Measurements from ENCODE around the gene OLFML2B.

The OLFML2B gene

DNA sequence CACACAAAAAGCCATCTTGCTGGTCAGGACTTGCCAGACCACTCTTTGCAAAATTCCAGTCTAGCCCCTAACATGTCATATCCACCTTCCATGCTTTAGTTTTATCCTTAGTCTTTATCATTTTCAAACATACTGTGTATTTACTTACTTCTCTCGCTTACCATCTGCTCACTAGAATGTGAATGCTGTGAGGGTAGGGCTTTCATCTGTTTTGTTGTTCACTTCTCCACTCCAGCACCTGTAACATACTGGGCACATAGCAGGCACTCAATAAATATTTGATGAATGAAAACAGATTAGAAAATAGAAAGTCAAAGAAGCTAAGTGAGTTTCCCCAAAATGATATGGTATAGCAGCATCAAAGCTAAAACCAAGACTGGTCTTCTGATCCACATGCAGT lies 79.9 kb downstream of the OLFML2B start:
- FAIRE-seq = no peak

DNA sequence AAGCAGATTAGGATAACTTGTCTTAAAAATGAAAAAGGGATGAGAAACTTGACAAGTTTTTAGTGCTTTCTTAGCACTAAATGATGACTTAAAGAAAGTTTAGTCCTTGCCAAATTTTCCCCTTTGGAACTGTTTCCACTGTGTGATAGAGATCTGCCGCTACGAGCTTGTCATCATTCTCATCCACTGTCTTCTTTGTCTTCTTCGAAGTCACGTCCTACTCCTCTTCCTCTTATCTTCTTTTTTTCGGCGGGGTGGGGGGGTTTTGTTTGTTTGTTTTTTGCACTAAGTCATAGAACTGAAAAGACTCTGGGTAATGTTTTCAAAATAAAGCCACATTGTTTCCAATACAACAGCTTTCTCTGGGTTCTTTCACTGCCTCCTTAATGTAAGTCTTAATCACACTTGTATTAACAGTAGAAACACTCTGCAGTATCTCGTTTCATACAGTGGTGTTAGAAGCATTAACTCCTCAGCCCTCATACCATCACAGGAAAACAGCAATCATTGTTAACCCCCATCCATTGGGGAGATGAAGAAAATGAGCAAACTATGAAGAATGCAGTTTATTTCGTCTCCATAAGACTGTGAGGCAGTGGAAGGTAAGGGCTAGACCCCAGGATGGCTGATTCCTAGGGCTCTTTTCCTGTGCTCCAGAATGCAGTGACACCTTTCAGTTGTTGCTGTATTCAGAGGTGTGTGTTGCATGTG lies 81.8 kb downstream of the OLFML2B start:
- FAIRE-seq = no peak

DNA sequence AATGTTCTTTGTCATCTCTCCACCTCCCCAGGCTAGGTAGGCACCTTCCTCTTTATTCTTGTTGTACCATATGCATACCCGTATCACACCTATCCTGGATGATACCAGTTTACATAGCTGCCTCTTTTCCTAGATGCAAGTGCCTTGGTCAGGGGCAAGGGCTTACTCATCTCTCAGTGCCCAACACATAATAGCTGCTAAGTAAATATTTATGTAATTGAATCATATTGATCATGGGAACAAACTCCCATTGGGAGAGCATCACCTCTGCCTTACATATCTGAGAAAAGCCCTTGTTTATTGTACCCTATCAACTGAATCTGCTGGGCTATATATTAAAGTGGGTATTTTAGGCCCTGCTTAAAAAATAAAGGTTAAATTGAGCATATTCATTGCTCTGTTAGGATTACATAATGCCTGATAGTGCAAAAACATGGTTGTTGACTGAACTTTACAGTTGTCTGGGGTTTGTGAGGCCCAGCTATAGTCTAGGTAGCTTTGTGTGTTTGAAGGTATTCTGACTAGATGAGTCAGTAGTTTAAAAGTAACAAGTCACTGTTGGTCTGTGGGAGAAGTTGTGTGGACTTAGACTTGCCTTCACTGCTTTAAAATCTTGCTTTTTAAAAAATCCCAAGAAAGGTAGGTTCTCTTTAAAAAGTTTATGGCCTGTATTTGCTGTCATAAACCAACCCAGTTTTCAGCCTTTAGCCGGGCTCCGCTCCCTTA lies 82.6 kb downstream of the OLFML2B start:
- FAIRE-seq = no peak

DNA sequence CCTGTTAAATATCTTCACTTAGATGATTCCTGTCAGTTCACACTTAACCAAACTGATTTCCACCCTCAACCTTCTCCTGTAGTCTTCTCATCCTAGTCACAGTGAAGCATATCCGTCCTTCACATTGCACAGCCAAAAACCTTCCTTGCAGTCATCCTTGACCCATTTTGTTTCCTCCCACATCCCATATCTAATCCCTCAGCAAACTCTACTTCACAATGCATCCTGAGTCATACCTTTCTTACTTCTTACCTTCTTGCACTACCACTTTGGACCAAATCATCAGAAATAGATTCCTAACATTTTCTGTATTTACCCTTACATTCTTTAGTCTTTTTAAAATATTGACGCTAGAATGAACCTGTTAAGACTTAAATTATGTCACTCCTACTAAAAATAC lies 86.9 kb downstream of the OLFML2B start:
- no peak for FAIRE-seq

DNA sequence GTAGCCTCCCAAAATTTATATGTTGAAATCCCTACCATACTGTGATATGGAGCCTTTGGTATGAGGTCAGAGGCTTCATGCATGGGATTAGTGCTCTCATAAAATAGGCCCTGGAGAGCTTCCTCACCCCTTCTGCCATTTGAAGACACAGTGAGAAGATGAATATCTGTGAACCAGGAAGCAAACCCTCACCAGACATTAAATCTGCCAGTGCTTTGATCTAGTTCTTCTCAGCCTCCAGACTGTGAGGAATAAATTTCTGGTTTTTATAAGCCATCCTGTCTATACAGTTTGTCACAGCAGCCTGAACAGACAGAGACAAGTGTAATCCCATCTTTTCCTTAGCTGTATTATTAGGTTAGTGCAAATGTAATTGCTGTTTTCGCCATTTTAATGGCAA lies 88.4 kb downstream of the OLFML2B start:
- no peak for FAIRE-seq

DNA sequence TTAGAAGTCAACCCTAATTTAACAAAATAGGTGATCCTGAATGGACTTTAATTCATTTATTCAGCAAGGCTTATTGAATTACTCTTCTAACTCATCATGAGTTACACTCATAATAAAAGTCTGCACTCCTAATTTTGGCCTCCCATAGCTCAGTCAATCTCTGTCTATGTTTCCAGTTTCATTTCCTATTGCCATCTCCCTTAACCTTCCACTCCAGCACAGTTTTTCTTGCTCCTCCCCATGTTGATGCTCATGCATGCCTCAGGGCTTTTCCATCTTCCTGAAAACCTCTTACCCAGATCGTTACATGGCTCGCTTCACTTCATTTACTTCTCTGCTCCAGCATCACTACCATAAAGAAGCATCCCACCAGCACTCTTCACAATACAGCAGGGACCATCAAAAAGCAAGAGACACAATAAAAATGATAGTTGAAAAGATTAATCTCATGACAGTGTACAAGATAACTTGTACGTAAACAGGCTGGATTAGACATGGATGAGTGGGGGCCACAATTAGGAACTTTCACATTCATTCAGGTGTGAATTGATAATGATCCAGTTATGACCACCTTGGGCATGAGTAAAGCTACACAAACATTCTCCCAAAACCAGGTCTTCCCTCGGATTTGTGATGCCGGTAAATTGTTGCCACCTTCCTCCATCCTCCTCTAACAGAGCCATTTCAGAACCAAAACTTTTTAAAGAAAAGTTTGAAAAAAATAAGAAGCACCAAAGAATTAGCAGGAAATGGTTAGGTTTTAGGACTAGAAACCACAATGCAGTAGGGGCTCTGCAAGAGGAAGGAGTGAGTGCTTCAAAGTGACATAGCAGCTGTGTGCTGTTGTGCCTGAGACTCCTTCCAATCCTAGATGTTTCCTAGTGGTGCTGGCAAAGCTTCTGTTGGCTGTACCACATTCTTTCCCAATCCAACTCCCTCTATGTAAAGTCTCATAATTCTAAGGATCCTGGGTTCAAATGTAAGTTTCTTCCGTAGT lies 89.8 kb downstream of the OLFML2B start:
- FAIRE-seq = no peak
